HG02970 (cell line): ENCODE data around the gene SHCBP1.
"Not testable (repeated sequence)": the region's sequence is repeated elsewhere in the genome, so short reads cannot be mapped to it uniquely, and the experiment has no call there.

Experiments
- ATAC-seq: cut with Tn5 transposase; IDR thresholded peaks from one replicate; pipeline ENCODE4 v1.9.1; 2021; ENCODE audit warnings: mild to moderate bottlenecking, moderate library complexity, moderate number of reproducible peaks; ENCODE audit not compliant: unreplicated experiment, low FRiP score

SHCBP1 gene, protein sequence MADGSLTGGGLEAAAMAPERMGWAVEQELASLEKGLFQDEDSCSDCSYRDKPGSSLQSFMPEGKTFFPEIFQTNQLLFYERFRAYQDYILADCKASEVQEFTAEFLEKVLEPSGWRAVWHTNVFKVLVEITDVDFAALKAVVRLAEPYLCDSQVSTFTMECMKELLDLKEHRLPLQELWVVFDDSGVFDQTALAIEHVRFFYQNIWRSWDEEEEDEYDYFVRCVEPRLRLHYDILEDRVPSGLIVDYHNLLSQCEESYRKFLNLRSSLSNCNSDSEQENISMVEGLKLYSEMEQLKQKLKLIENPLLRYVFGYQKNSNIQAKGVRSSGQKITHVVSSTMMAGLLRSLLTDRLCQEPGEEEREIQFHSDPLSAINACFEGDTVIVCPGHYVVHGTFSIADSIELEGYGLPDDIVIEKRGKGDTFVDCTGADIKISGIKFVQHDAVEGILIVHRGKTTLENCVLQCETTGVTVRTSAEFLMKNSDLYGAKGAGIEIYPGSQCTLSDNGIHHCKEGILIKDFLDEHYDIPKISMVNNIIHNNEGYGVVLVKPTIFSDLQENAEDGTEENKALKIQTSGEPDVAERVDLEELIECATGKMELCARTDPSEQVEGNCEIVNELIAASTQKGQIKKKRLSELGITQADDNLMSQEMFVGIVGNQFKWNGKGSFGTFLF

DNA sequence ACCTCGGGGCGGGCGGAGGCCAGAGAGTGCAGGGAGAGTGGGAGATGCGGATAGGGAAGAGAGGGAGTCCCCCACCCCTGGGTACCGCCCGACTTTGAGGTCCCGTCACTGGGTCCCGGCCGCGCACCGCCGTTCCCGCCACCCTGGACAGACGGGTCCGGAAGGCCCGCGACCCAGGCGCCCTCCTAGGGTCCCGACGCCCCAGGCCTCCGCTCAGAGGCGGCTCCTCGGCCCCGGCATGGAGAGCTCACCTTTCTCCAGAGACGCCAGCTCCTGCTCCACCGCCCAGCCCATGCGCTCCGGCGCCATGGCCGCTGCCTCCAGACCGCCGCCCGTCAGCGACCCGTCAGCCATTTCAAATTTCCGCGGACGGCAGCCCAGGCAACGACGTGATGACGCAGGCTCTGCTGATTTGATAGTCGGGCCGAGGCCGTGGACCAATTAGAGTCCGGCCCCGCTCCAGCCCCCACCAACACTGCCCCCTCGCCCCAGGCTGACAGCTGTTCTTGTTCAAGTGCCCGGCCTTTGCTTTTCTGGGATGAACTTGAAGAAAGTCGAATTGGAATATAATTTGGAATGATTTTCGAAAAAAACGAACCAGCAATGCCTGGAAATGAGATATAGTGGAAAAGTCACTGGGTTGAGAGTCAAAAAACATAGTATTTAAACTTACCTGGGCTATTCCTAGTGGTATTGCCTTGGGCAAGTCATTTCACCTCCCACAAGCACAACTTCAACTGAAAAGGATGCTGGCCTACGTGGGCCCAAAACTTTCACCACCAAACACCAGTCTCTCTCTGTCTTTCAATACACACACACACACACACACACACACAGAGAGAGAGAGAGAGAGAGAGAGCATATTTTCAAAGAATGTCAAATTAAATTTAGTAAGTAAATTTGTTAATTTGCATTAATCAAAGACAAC is at the start of gene SHCBP1:
TSS of gene SHCBP1 (minus strand) at position 374 of the 928 bp plus-strand sequence. CDS start at position 354, 20 bp downstream.
- peak; percentile 89 for ATAC-seq

DNA sequence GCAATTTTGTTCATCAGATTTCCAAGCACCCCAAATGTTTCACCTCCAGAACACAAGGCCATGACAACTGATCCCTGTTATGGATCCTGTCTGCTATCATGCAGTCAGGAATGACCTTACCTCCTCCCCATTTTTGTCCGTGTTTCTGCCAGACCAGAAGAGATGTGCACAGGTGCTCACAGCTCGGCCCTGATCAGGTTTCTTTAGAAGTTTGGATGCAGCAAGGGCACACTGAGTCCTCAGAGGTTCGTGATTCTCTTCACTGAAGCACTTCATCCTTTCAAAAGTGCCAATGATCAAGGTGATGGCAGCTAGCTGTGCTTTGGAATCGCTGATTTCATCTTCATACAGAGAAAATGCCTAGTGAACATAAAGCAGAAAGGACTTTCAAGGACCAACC is 40.9 kb upstream of the SHCBP1 start:
- ATAC-seq = no peak

DNA sequence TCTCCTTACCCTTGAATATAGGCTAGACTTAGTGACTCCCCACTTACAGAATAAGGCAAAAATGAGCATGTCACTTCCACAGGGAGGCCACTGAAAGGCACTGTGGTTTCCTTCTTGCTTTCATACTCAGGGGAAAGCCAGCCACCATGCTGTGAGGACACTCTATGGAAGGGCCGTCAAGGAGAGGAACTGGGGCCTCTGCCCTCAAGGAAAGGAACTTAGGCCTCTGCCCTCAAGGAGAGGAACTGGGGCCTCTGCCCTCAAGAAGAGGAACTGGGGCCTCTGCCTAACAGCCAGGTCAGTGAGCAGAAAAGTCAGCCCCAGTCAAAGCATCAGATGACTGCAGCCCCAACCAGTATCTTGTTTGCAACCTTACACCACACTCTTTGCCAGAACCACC is 37.7 kb upstream of the SHCBP1 start:
- ATAC-seq = no peak

DNA sequence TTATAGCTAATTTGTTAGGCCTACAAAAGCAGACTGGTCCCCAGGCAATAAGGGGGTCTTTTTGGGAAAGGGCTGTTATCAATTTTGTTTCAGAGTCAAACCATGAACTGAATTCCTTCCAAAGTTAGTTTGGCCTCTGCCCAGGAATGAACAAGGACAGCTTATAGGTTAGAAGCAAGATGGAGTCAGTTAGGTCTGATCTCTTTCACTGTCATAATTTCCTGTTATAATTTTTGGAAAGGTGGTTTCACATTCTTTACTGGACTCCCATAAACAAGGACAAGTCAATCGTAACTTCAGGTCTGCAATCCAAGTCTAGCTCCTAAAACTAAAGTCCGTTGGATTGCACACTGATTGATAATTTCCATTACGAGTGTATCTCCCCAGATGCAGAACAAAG is 30.1 kb upstream of the SHCBP1 start:
- ATAC-seq = no peak

DNA sequence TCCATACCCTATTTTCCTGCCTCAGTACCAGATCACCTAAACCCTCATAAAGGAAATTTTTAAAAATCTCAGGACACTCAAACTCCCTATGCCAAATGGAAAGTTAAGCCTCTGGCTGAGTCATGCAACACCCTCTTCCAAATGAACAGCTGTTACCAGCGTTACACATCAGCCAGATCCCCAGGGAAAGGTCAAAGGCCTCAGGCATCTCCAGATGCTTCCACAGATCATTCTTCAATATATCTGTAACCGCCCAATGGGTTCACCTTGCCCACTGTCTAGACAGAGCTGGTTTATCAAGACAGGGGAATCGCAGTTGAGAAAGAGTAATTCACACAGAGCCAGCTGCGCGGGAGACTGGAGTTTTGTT is 29.1 kb upstream of the SHCBP1 start:
- ATAC-seq = no peak

DNA sequence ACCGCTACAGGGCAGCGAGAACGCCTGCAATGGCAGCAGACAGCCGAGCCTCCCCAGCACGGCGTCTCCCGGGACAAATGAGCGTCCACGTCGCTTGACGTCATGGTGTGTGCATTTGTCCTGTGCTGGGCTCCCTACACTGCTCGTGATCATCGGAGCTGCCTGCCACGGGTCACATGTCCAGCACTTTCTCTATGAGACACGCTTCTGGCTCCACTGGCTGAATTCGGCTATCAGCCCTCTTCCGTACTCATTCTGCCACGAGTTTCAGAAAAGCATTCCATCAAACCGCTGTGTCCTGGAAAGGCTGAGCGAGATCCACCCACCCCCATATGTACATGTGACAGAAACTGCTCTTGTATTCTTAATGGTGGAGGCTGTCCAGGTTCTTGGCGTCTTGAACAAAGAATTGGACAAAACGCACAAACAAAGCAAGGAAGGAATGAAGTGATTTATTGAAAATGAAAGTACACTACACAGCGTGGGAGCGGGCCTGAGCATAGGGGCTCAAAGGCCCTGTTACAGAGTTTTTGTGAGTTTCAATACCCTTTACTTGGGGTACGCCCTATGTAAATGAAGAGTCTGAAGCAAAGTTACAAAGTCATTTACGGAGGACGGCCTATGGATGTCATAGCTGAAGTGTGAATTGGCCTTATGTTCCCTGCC is 28.5 kb upstream of the SHCBP1 start:
- no peak for ATAC-seq

DNA sequence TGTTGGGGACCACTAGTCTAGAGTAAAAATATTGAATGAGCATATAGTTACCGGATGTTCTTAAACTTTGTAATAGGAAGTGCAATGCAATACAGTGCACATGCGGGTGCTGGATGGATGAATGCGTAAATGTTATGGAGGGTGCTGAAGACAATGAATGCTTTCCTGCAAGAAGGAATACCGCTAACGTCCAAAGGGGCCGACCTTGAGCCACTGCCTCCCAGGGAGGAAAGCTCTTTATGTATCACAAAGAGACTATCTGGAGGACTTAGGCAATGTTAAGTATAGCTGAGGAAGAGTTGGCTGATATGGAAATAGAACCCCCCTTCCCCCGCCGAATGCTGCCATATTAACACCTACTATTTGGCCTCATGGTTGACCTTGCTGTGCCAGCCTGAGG is 27.5 kb upstream of the SHCBP1 start:
- ATAC-seq = no peak

DNA sequence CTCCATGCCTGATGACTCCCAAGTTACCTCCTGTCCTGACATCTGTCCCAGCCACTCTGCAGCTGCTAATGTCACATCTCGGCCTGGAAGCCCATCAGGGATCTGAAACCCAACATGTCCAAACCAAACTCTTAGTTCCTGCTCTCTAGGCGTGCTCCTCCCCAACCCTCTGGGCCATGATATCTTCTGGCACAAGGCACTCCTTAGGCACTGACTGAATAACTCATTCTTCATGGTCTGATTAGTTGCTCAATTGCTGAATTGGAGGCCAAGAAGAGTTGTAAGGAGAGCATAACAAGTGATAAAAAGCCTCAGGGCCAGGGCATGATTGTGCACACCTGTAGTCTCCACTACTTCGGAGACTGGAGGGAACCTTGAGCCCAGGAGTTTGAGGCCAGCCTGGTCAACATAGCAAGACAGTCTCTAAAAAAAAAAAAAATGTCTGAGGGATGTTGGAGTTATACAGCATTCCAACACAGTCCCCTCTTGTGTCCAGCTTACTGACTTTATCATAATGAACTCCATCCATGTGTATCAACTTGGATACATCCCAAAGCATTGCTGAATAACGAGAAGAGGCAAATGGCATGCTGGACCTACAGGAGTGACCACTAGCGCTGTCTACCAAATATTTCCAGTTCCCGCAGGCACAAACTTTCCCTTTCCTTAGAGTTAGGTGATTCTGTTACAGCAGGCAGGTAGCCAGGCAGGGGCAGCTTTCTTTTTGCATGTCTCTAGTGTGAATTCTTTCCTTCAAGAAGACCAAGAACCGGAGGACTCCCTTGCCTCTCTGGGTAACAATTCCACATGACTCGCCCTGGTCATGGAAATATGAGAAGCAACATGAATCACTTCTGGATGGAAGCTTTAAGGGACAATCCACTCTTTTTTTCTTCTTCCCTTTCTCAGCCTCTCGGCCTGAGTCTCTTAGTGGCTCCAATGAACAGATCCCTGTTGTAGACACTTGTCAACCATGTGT is 18.1 kb upstream of the SHCBP1 start:
- ATAC-seq = no peak

DNA sequence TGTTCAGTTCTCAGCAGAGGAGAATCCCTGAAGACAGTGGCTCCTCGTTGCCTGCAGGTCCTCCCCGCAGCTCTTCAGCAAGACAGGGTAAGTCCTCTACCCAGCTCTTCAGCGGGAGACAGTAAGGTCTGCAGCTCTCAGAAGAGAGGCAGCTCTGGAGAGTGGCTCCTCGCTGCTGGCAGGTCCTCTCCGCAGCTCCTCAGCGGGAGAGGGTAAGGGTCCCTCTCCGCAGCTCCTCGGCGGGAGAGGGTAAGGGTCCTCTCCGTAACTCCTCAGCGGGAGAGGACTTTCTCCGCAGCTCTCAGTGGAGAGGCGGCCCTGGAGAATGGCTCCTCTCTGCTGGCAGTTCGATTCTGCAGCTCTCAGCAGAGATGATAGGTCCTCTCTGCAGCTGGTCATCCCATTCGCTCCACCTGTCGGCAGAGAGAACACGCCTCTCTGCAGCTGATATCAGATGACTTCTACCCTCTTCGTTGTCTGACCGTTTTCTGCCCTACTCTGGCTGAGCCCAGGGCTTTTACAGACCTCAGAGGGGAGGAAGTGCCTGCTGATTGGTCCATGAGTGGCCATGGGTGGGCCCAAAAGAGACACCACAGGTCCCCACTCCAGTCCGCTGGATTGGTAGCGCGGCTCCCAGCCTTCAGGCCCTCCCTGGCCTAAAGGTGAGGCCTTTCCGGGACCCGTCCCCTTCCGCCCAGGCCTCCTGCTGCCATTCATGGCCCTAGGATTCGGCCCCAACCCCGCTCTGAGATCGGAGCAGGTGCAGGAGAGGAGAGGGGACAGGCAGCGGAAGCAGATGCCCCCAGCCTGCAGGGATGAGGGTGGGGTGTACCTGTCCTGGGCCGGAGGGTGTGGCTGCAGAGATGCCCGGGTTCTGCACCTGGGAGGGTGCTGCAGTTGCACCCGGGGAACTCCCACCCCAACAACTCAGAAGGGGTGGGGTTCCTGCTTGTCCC is 11.9 kb upstream of the SHCBP1 start:
- no peak for ATAC-seq

DNA sequence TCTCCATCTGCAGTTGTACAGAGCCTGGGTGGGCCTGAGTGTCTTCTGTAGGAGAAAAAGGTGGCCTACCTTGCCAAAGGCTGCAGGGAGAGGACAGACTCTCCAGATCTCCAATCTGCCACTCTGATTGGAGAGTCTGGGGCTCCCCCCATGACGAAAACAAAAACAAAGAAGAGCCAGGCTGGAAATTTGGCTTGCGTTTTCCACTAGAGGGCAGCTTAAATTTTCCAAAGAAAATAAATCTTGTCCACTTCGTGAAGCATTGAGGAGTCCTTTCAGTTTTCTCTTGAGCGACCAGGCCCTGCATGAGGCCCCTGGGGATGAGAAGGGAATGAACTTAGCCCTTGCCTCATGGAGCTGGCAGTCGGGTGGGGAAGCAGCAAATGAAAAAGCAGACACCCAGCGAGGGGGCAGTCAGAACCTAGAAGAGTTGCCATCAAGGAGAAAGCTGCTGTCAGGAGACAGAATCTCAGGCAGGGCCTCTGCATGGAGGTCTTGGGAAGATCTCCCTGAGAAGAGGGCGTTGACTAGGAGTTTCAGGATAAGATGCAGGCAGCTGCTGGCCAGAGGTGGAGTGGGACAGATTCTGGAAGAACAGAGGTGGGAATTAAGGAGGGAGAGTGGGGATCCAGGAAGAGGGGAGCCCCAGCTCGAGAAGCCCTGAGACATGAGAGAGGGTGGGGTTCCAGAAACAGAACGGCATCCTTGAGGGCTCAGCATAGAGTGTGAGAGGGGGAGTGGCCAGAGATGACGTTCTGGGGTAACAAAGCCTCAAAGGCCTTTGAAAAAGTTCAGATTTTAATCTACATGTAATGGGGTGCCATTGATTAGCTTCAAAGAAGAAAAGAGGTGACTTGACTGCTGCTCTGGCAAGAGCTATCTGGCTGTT is 8.4 kb upstream of the SHCBP1 start:
- ATAC-seq = no peak

DNA sequence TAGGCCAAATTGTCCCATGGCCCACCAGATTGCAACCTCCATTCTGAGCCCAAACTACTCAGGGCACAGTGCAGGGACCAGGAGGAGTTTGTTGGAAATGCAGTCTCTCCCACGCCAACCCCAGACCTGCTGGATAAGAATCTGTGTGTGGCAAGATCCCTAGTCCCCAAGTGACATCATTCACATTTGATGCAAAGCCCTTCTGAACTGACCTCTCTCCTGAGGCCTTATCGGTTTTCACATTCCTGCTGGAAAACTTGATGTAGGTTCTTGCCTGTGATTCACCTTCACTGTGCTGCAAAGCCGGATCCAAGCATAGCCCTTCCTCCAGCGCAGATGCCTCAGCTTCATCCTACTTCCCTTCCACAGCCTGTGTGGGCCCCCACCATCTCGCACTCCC is 6.6 kb upstream of the SHCBP1 start:
- no peak for ATAC-seq

DNA sequence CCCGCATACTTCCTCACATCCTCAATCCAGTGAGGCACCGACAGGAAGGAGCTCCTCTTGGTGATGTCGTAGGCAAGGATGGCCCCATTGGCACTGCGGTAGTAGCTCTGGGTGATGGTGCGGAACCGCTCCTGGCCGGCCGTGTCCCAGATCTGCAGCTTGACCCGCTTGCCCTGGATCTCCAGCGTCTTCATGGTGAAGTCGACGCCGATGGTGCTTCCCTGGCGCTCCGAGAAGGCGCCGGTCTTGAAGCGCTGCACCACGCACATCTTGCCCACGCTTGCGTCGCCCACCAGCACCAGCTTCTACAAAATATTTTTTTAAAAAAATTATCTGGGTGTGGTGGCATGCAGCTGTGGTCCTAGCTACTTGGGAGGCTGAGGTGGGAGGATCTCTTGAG is 5.5 kb upstream of the SHCBP1 start:
- ATAC-seq = not testable (repeated sequence)

DNA sequence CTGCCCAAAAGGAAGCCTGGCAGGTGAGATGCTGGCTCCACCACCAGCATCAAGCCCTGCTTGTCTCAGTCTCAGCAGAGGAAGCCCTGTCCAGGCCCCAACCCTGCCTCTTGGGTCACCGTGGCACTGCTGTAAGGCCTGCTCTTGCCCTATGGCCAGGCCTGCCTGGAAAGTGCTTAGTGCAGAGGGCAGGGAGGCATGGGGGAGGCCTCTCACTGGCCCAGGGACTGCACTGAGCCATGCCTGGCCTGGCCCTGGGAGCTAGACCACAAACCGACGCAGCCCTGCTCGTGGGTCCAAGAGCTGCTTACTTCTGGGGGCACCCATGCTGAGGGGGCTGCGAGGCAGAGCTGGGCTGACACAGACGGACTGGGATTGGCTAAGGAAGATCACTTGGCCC is 3.7 kb upstream of the SHCBP1 start:
- not testable (repeated sequence) for ATAC-seq

DNA sequence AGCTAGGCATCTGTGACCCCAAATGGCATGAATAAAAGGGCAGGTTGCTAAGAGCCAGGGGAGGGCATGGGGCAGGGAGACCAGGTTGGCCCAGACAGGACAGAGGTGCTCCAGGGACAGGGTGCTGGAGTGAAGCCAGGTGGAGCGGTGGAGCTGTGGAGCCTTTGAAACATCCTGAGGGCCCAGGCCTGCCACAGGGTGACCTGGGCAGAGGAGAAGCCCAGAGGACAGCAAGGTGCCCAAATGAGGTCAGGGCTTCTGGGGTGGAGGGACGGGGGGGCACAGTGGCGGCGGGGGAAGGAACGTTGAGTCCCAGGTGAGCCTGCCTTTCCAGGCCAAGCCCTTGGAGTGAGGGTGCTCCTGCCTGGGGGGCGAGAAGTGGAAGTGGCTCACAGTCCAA is 2.5 kb upstream of the SHCBP1 start:
- ATAC-seq = not testable (repeated sequence)

DNA sequence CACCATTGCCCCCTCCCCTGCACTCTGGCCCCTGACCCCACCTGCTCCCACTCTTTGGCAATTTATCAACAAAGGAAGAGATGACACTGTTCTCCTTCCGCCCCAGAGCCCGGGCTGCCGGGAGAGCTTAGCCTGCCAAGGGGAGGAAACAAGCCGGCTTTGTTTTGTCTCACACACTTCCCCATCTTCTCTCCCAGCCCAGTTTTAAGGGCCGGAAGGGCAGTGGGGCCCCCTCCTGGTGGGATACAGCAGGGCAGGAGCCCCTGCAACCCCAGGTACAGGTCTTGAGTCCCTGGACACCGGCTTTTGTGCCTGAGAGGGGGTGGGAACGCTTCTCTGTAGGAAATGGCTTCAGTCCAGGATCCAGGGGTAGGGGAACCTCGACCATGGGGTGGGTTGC is 2.1 kb upstream of the SHCBP1 start:
- not testable (repeated sequence) for ATAC-seq

DNA sequence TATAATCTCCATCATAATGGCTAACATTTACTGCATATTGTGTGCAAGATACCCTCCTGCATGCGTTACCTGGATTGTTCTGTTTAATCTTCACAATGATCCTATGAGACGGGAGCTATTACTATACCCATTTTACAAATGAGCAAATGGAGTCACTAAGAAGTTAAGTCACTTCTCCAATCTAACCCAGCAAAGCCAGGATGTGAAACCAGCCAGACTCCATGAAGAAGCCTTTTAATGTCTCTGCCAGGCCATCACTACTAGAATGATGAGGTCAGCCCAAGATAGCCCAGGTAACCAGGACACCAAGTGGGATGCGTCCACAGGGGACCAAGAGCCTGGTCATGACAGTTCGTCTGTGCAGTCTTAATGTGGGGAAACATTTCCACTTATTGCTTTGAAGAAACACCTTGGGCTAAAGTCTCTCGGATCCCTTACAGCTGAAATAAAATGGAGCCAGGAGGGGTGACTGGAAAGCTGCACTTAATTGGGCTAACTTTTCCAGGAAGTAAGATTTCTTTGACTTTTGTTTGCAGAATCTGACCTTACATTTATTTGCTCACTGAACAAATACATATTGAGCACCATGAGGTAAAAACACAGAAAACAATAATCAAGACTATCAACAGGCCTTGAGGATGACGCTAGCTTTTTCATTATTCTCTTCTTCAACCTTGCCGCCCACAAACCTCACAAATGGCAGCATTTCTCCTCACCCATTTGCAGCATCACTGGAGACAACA is 926 bp upstream of the SHCBP1 start:
- no peak for ATAC-seq
